Colonic mucosa (tissue), 4 donors: Measurements from ENCODE around the gene FAM171A2. TPM values are rescaled to one million over a fixed set of nuclear protein-coding genes. Genes with fewer than 3 reads are reported as not detected.
"Not testable (repeated sequence)": the region's sequence is repeated elsewhere in the genome, so short reads cannot be mapped to it uniquely, and the experiment has no call there.

ENCODE experiments used
- DNase-seq: peaks from one replicate; pipeline ENCODE4 v3.0.0-alpha.2; 2020
- H3K27ac ChIP-seq: fragments of 200-600 bp; one replicate; pipeline ENCODE4 v1.8.0; 2021
- H3K27me3 ChIP-seq: fragments of 200-600 bp; one replicate; pipeline ENCODE4 v1.8.0; 2021
- H3K36me3 ChIP-seq: fragments of 200-600 bp; one replicate; pipeline ENCODE4 v1.8.0; 2021
- H3K4me1 ChIP-seq: fragments of 200-600 bp; one replicate; pipeline ENCODE4 v1.8.0; 2021; ENCODE audit warnings: mild to moderate bottlenecking
- H3K4me3 ChIP-seq: fragments of 200-600 bp; one replicate; pipeline ENCODE4 v1.8.0; 2021
- H3K9ac ChIP-seq, 2 donors: one replicate each; pipeline ENCODE4 v1.7.0; 2013; ENCODE audit warnings: control low read depth in 2 of 2, low read depth in 2 of 2, low read length in 2 of 2
- H3K9me3 ChIP-seq: fragments of 200-600 bp; one replicate; pipeline ENCODE4 v1.8.0; 2021
- CTCF ChIP-seq: fragments of 200-600 bp; IDR thresholded peaks from one replicate; pipeline ENCODE4 v1.8.0; 2022; ENCODE audit warnings: antibody characterized with exemption, mild to moderate bottlenecking
- intact Hi-C: fragments of 100-400 bp; cut with DNase I; formaldehyde crosslinking; loops from one replicate; pipeline ENCODE4 v1.14.1; 2022
- total RNA-seq, 2 donors: library from RNA; stranded (reverse); fragmentation: NEBNext Ultra II Directional in 1 of 2; extraction: Animal tissue kit (Norgen Biotek cat#: 25700) in 1 of 2; gene quantifications; one replicate each; pipeline ENCODE4 v1.2.1, GENCODE V29; 2021
- donor health status: healthy.
- donor health status: DM: no; HTN: no; CAD: no.
- donor health status: DM: no; HTN: no; CAD: no.

Gene FAM171A2
- total RNA-seq, 2 donors from 2014 or later, result 0.64 to 0.72 TPM

DNA sequence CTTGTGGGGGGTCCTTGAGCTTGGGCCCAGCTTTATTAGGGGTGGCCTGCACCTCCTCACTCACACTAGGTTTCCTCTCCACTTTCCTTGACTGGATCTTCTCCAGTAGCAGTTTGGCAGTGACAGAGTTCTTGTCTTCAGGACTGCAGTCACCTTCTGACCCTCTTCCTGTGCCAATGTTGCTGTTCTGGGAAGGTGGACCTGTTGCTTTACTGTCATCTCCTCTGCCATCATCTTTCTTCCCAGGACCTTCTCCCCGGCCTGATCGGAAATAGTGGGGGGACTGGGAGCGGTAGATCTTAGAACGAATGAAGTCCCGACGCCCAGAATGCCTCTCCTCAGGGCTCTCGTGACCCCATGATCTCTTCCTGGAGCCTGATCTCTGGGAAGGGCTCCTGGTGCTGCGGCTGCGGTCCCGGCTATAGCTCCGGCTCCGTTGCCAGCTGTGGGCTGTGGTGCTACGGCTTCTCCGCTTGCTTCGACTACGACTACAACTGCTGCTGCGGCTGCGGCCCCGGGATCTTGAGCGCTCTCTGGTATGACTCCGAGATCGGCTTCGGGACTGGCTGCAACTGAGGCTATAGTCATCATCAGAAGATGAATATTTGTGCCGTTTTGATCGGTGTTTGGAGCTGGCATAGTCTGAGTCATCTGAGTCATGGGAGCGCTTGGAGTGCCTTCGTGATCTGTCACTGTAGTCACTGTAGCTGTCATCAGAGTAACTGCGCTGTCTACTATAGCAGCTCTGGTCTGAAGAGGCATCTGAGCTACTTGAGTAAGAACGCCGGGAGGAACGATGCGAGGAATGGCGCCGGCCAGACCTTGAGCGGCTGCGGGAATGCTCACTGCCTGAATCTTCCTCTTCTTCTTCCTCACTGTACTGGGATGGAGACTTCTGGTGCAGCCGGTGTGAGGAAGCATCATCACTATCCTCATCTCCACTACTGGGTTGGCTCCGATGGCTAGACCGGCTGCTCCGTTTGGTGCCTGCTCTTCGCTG, 35.3 kb upstream of the FAM171A2 start:
- H3K36me3 ChIP-seq, result peaks cover 10% of the 10 kb centered on the region
- DNase-seq, result no peak
- no peaks in the 10 kb centered on the region for H3K9me3 ChIP-seq
- TF ChIP-seq CTCF, result no peak
- H3K9ac ChIP-seq, result no peak overlapping the region
- no peaks in the 10 kb centered on the region for H3K27me3 ChIP-seq
- intact Hi-C loops, result no loop called here
- H3K4me3 ChIP-seq, result no peak overlapping the region
- H3K4me1 ChIP-seq, result no peaks in the 10 kb centered on the region
- no peak overlapping the region for H3K27ac ChIP-seq

- H3K27me3 ChIP-seq, result no peaks in the 10 kb centered on the region
- H3K27ac ChIP-seq, result no peak overlapping the region
- H3K9me3 ChIP-seq, result no peaks in the 10 kb centered on the region
- H3K36me3 ChIP-seq, result peaks cover 10% of the 10 kb centered on the region
- no peaks in the 10 kb centered on the region for H3K4me1 ChIP-seq
- no peak for TF ChIP-seq CTCF
- no peak overlapping the region for H3K4me3 ChIP-seq
- intact Hi-C loops, result no loop called here
- no peak overlapping the region for H3K9ac ChIP-seq
- no peak for DNase-seq
Observed at GRCh38 chr17:44397479-44398440, 34.1 kb upstream of the FAM171A2 start.

DNA sequence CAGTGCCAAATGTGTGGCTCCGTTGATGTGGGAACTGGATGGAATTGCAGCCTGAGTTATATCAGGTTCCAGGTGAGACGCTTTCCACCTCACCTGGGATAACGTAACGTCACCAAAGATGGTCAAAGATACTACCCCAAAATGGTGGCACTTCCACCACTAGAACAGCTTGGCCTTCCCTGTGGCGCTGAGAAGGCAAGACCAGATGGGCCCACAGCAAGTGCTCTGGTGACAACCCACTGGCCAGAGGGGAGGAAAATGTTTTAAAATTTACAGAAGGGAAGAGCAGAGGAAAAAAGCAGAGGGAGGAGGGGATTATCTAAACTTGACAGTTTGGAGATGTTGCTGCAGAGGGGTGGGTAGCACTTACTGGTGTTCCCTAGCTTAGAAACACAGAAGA, 33.3 kb upstream of the FAM171A2 start:
- intact Hi-C loops, result no loop called here
- TF ChIP-seq CTCF, result no peak

GRCh38 chr17:44394833-44395232, 31.2 kb upstream of the FAM171A2 start:
- no peak for DNase-seq
- H3K4me3 ChIP-seq, result no peak overlapping the region
- H3K4me1 ChIP-seq, result no peaks in the 10 kb centered on the region
- intact Hi-C loops, result no loop called here
- TF ChIP-seq CTCF, result no peak
- H3K27me3 ChIP-seq, result no peaks in the 10 kb centered on the region
- H3K27ac ChIP-seq, result no peak overlapping the region
- no peaks in the 10 kb centered on the region for H3K36me3 ChIP-seq
- H3K9ac ChIP-seq, result no peak overlapping the region
- H3K9me3 ChIP-seq, result no peaks in the 10 kb centered on the region

More for the DNA sequence above, 33.3 kb upstream of the FAM171A2 start:
- no peak overlapping the region for H3K9ac ChIP-seq
- no peak for DNase-seq
- H3K4me3 ChIP-seq, result no peak overlapping the region
- H3K36me3 ChIP-seq, result peaks cover 10% of the 10 kb centered on the region
- no peaks in the 10 kb centered on the region for H3K27me3 ChIP-seq
- H3K4me1 ChIP-seq, result no peaks in the 10 kb centered on the region
- no peak overlapping the region for H3K27ac ChIP-seq
- no peaks in the 10 kb centered on the region for H3K9me3 ChIP-seq

DNA sequence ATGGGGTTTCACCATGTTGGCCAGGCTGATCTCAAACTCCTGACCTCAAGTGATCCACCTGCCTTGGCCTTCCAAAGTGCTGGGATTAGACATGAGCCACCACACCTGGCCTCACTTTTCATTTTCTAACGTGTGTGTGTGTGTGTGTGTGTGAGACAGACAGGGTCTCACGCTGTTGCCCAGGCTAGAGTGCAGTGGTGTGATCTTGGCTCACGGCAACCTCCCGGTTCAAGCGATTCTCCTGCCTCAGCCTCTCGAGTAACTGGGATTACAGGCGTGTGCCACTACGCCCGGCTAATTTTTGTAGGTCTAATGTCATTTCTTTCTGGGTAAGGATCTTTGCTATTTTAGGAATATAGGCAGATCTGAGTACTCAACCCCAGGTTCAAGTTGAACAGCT, 30.5 kb upstream of the FAM171A2 start:
- H3K36me3 ChIP-seq, H3K9me3 ChIP-seq, H3K27me3 ChIP-seq, H3K27ac ChIP-seq, H3K9ac ChIP-seq, H3K4me1 ChIP-seq, intact Hi-C loops, DNase-seq, H3K4me3 ChIP-seq: not testable (repeated sequence)
